Right ventricle myocardium superior (tissue), 1 donor: Measurements from ENCODE around the gene BID. TPM values are rescaled to one million over a fixed set of nuclear protein-coding genes. Genes with fewer than 3 reads are reported as not detected.
"Not testable (repeated sequence)": the region's sequence is repeated elsewhere in the genome, so short reads cannot be mapped to it uniquely, and the experiment has no call there.

Experiments used
- ATAC-seq: fragments of 200-7000 bp; cut with Tn5 transposase; one replicate; pipeline ENCODE4 v1.9.1; 2020; ENCODE audit warnings: mild to moderate bottlenecking; ENCODE audit not compliant: poor library complexity
- DNase-seq: peaks from one replicate; pipeline ENCODE4 v3.0.0-alpha.2; 2020
- intact Hi-C: fragments of 100-400 bp; cut with DNase I; formaldehyde crosslinking; loops from one replicate; pipeline ENCODE4 v1.11.2; 2022
- total RNA-seq: library from RNA; stranded (reverse); fragmentation: NEBNext Ultra II Directional; extraction: Animal tissue kit (Norgen Biotek cat#: 25700); gene quantifications from one replicate; pipeline ENCODE4 v1.2.1, GENCODE V29; 2021
- donor health status: DM: no; HTN: yes; CAD: no; lungs with severe emphysema.

The BID gene
- total RNA-seq, 1 donor from 2014 or later: 20.0 TPM

DNA sequence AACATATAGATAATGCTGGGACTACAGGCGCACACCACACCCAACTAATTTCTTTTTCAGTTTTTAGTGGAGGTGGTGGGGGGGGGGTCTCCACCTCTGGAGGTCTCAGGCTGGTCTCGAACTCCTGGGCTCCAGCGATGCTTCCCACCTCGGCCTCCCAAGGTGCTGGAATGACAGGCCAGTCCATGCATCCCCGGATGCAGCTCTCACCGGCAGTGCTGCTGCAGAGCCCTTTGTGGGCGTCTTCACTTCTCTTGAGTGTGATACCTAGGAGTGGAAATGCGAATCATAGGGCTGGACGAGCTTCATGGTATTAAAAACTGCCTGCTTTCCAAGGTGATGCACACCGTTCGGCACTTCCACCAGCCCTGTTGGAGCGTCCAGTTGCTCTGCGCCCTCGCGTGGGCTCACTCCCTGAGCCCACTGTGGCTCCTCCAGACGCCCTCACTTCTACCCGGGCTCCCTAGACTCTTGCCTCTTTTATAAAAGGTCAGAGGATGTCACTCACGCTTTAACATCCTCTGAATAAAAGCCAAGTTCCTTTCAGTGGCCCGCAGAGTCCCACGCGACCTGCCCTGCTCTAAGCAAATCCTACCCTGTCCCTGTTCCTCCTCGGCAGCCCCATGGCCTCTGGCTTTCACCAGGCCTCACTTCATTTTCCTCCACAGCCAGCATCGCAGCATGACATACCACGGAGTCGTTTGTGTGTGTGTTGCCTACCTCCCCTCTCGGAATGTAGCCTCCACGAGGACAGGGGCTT, 837 bp upstream of the BID start:
- DNase-seq: no peak
- ATAC-seq: no peak
- intact Hi-C loops: no loop called here

DNA sequence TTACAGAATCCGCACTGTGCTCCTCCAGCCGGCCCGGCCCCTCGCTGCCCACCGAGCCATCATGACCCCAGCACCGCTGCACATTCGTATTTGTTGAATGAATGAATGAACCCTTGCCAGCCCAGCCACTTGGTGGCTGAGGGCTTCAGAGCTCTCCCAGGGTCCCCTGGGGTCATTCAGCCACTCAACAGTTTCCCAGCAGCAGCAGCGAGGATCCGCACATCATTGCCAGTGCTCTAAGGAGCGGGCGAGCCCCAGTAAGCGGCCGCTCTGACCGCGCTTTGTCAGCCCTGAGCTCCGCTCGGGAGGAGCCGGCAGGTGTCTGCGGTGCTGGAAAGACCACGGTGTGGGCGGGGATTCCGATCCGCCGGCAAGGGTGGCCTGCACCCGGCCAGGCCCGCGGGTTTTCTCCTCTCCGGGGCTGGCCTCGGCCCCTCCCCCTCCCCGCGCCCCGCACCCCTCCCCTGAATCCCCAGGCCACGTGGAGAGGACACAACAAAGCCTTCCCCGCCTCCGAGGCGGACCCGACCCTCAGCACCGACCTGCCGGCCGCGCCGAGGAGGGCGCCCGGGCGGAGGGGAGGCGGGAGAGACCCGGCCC, 563 bp downstream of the BID start:
- peak; percentile 52 for ATAC-seq
- DNase-seq: no peak
- intact Hi-C loops: no loop called here

DNA sequence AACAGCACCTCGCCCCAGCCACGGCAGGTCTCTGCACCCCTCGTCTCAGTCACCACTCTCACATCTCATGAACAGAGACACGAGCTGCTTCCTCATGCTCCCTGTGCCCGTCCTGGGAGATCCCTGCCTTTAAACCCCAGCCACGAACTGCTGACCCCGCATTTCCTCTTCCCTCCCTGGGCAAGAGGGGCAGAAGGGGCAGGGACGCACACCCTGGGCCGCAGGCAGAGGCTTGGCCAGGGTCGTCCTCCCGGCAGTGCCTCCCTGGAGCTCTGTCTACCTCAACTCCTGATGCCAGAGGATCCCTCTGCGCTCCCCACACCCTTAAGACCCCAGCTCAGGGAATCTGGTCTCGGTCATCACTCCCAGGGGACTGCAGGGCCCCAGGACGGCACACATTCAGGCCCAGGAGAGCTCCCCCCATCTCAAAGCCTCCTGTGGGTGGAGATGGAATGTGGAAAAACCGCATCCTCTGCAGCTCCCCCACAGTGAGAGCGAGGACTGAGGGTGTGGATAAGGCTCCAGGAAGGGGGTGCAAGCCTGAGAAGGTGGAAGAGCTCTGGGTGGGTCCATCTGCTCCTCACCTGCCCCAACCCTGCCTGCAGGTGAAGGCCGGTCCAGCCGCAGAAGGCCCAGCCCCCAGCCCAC, 1.2 kb downstream of the BID start:
- no peak for DNase-seq
- intact Hi-C loops: no loop called here
- peak; percentile 28 for ATAC-seq

DNA sequence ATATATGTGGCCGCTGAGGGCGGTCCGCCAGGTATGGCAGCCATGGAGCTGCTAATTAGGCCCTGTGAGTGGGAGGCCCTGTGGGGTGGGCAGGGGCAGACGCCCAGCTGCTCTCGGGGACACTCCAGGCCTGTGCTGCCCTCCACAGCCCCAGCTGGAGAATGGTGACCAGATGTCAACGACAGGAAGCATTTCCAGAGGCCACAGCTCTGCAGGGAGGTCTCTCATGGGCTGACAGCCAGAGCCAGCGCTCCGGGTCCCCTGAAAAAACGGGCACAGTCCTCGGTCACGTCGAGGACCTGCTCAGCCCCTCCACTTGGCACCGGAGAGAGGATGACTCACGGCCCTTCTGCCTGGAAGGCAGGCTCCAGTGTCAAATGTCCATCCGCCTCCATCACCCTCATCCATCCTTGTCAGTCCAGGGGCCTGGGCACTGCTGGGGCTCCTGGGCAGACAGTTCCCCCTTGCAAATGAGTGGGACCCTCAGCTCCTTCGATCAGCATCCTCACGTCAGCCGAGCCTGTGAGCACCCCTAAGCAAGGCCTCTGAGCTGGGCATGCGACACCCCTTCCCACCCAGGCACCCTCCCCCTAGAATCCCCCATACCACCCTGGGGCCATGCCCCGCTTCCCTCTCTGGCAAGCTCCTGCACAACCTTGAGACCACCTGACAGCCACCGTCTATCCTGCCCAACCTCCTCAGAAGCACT, 1.9 kb downstream of the BID start:
- no peak for DNase-seq
- no peak for ATAC-seq
- intact Hi-C loops: no loop called here

DNA sequence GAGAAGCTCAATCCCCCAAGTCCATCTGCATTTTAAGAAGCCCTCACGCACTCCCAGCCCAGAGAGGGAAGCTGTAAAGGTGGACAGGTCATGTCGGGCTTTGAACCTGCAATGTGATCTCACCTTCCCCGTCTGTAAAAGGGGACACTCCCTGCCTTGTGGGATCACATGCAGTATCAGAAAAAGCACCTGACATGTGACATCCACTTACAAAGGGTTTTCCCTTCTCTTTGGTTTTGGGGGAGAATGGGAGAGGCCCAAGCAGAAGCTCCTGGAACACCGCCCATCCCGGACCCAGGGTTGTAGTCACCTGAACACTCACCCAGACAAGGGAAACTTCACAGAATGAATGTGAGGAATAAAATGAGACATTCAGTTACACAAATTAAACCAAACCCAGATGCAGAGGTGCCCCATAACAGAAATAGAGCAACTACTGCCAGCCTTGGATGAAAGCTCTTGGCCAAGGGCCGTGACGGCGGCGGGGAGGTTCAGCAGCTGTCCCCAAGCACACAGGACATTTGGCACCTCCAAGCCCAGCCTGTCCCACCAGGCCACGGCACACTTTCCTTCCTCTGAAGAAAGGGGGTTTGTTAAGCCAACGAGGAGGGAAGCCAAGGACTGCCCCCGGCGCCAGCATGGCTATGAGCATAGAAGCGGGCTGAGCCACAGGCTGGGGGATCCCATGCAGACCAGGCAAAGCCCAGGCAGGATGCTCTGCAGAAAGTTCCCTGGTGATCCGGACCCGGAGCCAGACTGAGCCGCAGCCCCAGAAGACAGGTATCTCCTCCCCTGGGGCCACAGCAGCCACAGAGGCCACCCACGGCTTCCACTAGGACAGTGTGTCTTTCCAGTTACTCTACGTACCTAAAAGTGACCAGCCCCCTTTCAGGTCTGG, 3.8 kb downstream of the BID start:
- ATAC-seq (no peak), DNase-seq (no peak)
- intact Hi-C loops: no loop called here

DNA sequence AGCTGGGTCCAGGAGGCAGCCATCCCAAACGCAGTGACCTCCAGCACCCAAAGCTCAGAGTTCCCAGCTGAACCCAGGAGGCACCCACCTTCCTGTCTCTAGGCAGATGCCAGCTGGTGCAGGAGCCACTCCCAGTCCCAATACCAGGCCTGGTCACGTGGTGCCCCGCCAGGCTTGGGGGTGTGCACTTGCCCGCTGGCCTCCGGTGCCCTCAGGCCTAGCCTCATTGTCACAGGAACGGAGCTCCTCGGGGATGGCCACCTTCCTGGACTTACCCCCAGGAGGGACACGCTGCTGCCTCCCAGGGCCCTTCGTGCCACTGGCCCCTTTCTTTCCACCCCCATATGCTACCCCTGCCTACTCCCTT, 4.6 kb downstream of the BID start:
- DNase-seq: no peak
- intact Hi-C loops: no loop called here
- no peak for ATAC-seq

DNA sequence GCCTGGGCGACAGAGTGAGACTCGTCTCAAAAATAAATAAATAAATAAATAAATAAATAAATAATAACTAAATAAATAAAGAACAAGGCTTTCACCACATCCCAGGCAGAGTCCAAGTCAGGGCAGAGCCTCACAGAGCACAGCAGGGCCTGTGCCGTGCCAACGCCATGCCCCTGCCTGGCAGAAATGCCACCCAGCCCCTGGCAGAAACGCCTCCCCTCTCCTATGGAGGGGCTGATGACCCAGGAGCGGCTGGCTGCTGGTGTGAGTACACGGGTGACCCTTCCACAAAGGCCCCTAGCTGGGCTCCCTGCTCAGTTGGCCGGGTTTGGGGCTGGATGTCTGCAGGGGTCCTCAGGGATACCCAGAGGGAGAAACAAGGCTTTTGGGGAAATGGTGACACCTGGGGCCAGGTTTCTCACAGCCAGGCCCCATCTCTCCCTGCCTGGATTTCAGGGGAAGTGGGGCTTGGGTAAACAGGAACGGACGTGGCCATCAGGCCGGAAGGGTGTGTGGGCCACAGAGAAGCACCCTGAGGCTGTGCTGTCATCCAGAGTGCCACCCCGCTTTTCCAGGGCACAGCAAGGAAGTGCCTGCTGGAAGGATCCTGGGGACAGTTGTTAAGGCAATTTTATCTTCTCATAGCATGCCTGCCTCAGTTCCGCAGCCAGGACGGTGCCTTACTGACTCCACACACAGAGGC, 5.1 kb downstream of the BID start:
- intact Hi-C loops: no loop called here
- ATAC-seq: no peak
- no peak for DNase-seq

DNA sequence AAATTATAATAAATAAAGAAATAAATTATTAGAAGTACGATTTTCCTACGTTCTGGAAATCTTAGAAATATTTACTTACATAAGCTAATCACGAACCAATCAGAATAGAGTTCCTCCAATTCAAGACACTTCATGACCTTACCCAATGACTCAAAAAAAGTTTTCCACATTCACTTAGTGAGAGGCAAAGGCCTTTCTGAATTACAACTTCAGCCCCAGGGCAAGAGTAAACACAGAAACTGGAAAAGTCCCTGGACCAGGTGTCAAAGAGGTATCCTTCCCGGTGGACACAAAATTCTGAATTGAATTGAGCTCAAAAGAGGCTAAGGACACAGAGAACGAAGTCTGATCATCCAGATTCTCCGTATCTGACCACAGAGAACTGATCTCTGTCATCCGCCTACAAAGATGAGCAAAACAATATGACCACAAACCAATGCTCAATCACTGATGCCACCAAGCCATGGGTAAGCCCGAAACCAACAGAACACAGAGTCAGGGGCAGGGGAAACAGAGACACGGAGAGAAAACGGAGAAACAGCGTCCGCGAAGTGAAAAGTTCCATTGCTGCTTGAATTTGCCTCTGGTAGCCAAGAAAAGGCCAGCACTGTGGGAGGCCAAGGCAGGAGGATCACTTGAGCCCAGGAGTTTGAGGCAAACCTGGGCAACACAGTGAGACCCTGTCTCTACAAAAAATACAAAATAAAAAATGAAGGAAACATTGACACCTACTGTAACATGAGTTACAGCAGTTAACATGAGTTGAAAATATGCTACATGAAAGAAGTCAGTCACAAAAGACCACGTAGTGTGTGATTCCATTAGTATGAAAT, 6.8 kb downstream of the BID start:
- intact Hi-C loops: no loop called here
- no peak for ATAC-seq
- no peak for DNase-seq

DNA sequence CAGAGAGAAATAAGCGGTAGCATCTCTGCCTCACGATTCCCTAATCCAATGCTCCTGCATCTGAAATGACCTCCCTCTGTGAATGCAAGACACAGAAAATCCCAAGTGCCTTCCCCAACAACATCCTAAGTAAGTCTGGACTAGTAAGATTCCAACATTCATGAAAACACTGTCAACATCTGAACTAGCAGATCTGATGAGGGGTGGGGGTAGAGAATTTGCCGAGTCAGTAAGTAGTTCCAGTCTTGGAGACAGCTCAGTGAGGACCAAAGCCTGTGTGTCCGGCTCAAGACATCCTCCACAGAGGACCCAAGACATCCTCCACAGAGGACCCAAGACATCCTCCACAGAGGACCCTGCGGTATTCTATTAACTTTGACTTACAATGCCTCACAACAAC, 9.4 kb downstream of the BID start:
- ATAC-seq, DNase-seq, intact Hi-C loops: not testable (repeated sequence)

DNA sequence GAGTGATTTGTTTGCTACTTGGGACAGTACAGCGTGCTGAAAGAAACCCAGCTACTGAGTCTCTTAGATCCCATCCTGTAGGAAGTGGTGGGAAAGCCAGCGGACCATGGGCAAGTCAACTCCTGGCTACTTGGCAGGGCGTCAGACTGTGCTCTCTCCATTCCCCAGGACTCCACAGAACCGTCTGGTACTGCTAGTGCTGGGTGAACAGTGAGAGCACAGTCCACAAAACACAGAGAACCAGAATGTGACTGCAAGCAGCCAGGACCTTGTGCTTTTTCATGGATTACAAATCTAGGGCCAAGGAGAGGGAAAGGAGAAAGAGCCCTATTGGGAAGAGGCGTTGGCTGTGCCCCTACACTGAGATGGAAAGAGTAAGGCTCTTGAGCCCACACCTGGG, 10.2 kb downstream of the BID start:
- ATAC-seq: peak; percentile 29
- intact Hi-C loops: no loop called here
- no peak for DNase-seq

DNA sequence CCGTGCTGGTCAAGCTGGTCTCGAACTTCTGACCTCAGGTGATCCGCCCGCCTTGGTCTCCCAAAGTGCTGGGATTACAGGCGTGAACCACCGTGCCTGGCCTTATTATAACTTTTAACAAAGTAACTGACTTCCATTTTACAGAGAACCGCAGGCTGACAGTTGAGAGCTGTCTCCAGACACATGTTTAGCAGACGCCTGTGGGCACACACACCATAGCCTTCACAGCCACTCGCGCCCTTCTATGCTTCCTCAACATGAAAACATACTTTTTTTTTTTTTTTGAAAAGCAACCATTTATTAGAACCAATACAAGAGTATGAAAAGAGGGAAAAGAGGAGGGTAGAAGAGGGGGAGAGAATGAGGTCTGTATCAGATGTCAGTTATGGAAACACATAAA, 10.8 kb downstream of the BID start:
- ATAC-seq, intact Hi-C loops, DNase-seq: not testable (repeated sequence)

DNA sequence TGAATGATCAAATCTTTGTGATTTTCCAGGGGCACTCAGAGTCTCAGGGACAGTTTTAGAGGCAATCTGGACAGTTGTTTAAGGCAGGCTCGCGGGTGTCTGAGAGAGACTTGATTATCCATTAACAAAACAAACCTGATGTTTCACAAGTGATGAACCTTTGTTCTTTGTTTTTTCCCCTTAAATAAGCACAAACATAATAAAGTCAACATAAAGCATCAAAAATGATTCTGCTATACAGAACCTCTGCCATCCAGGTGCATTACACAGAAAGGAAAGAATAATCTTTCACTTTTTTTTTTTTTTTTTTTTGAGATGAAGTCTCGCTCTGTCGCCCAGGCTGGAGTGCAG, 13.2 kb downstream of the BID start:
- intact Hi-C loops: no loop called here
- DNase-seq: no peak
- no peak for ATAC-seq

DNA sequence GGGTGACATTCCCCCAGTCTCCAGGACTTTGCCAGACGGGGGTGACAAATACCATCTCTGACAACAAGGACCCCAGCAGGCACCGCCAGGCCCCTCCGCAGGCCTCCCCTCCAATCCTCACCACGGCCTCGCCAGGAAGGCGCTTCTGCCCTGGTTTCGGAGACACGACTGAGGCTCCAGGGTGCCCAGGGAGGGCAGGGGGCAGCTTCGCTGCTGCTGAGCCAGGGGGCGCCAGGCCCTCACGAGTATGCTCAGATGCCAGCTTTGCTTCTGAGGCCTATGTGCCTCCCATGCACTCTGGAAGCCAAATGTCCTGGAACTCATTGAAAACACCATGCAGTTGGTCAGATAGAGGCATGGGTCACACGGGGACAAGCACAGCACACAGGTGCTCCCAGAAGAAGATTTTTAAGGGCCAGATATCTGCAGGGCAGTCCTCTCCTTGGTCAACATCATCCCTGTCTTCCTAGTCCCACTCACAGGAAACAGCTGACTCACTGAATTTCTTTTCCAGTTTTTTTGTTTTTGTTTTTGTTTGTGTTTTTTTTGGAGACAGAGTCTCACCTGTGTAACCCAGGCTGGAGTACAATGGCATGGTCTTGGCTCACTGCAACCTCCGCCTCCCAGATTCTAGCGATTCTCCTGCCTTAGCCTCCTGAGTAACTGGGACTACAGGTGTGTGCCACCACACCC, 19.9 kb downstream of the BID start:
- DNase-seq: no peak
- ATAC-seq: peak; percentile 78

DNA sequence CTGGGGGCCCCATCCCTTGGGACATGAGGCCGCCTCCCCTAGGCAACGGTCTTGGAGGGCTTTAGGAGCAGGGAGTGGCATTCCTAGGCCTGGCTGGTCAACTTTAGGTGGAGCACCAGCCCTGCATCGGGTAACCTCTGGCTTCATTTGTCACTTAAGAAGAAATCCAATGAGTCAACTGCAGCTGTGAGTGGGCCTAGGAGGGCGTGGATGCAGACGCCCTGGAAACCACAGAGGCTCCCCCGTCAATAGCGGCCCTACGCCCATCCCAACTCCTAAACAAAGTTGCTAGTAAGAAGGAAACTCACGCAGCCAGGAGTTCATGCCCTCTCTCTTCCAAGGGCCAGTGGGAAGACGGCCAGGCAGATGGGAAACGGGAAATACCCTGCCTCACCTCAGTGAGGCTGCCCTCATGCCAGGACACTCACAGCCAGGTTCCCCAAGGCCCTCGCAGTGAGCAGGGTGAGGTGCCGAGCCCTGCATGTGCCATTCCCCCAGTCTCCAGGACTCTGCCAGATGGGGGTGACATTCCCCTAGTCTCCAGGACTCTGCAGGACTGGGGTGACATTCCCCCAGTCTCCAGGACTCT, 20.8 kb downstream of the BID start:
- DNase-seq: no peak
- no peak for ATAC-seq
- intact Hi-C loops: no loop called here

More for the DNA sequence above, 19.9 kb downstream of the BID start:
- intact Hi-C loops: no loop called here

DNA sequence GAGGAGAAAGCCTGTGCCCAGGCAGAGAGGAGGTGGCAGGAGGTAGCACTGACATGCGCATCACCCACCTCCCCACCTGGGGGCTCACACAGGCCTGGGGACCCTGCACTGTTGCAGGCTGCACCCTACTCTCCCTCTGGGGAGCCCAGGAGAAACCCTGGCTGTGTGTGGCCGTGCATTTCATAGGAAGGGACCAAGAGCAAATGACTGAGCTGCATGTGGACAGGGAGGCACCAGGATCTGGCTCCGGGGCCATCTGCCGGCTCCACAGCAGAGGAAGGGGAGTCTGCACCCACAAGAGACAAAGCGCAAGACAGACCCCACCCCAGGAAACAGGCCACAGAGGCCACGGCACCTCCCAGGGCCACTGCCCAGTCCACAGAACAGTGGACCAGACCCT, 22.7 kb downstream of the BID start:
- intact Hi-C loops: no loop called here
- no peak for ATAC-seq
- DNase-seq: no peak

DNA sequence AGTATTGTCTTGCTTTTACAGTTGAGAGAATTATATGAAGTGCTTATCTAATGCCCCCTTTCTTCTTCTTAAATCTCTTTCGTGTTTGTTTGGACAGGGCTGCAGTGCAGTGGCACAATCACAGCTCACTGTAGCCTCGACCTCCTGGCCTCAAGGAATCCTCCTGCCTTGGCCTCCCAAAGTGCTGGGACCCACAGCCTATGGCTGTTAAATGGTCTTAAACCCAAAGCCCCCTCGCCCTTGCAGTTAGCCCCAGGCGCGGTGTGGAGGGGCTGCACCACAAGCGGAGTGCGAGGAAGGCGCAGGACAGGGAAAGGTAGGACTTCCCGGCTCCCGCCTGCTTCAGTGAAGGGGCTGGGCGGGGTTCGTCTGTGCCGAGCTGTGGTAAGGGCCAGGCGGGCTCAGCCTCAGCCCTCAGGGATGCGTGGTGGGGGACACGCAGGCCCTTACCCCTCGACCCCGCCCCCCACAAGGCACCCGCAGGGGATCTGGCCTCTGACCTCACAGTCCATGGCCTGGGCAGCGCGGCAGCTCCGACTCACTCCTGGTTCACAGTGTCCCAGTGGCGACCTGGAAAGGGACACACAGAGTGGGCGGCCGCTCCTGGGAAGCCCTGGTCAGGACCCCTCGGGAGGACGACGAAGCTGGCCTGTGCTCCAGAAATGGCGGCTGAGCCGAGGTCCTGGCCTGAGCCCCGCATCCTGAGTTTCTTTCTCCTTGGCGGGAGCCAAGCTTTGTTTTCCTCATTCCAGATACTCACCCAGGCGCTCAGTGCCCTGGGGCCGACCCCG, 24.5 kb downstream of the BID start:
- intact Hi-C loops: loop anchor here (10.0 kb wide), 1 partner anchor 155 kb away; no protein-coding TSS in a partner anchor
- DNase-seq (no peak), ATAC-seq (no peak)
